Endometrial microvascular endothelial cells (primary cell): Measurements from ENCODE around the gene DHX35. TPM values are rescaled to one million over a fixed set of nuclear protein-coding genes. Genes with fewer than 3 reads are reported as not detected.

Experiments
- in situ Hi-C: cut with HindIII; loops from 2 replicates; pipeline ENCODE4 v1.10.0; 2017; ENCODE audit warnings: low sequenced_read_pairs, low pct_unique_long_range_greater_than_20kb; ENCODE audit errors: inconsistent ontology term
- total RNA-seq: library from RNA; depleted of rRNA; stranded (reverse); fragments of >200 nt; gene quantifications from one replicate; pipeline ENCODE4 v1.2.3, GENCODE V29; 2015; ENCODE audit errors: inconsistent ontology term

DHX35 gene, protein sequence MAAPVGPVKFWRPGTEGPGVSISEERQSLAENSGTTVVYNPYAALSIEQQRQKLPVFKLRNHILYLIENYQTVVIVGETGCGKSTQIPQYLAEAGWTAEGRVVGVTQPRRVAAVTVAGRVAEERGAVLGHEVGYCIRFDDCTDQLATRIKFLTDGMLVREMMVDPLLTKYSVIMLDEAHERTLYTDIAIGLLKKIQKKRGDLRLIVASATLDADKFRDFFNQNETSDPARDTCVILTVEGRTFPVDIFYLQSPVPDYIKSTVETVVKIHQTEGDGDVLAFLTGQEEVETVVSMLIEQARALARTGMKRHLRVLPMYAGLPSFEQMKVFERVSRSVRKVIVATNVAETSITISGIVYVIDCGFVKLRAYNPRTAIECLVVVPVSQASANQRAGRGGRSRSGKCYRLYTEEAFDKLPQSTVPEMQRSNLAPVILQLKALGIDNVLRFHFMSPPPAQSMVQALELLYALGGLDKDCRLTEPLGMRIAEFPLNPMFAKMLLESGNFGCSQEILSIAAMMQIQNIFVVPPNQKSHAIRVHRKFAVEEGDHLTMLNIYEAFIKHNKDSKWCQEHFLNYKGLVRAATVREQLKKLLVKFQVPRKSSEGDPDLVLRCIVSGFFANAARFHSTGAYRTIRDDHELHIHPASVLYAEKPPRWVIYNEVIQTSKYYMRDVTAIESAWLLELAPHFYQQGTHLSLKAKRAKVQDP
- 11.2 TPM for total RNA-seq

DNA sequence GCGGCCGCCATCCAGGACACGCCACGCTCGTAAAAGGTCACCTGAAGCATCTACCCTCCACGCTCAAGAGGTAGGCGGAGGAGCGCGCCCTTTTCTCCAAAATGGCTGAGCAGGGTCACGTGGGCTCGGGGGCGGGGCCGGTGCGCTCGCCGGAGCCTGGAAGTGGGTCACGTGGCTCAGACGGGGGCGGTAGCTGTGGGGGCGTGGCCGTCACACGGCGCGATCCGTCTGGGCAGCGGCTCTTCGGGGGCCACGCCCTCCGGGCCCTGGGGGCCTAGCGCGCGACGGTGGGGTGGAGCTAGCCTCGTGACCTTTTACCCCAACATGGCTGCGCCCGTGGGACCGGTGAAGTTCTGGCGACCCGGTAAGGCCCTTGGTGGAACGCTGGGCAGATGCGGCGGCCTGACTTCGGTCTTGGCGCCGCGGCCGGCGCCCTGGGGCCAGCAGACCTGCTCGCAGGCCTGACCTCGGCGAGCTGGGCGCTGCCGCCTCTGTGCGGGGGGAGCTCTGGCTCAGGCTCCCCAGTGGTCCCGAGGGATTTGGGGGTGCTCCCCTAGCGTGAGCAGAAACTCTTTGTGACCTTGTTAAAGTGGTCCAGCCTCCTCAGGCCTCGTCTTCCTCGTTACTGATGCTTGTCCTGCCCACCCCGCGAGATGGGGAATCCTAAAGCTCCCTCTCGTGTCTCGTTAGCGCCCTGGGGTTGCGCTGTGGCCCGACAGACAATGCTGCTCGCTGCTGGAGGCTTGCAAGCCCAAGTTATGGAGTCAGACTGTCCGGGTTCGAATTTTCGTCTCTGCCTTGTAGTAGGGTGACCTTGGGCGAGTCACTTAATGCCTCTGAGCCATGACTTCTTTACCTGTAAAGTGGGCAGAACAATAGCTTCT, at the start of gene DHX35:
Gene DHX35 (plus strand): TSS at position 301 of the 884 bp plus-strand sequence. CDS start 24 bp downstream, at position 325.
- in situ Hi-C loops, result no loop called here

DNA sequence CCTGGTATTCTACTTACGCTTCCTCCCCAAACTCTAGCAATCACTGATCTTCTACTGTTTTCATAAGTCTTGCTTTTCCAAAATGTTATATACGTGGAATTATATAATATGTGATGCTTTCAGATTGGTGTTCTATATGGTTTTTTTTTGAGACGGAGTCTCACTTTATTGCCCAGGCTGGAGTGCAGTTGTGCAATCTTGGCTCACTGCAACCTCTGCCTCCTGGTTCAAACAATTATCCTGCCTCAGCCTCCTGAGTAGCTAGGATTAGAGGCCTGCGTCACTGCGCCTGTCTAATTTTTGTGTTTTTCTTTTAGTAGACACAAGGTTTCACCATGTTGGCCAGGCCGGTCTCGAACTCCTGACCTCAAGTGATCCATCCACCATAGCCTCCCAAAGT, 46.8 kb upstream of the DHX35 start:
- in situ Hi-C loops, result no loop called here

DNA sequence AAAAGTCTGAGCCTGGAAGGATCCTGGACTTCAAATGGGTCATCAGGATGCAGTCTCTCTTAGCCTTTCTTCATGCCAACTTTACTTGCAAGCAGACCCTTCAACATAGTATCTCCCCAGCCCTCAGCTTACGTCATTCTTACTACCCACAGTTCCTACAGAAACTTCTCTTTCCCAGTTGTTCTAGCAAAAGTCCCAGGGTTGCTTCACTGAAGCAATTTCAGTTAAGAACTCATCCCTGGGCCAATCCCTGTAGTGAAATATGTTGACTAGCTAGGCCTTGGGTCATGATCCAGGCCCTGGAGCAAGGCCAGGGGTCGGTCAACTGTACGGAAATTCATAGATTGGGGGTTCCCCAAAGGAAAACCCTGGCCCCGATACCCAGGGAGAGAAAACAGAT, 44.5 kb upstream of the DHX35 start:
- in situ Hi-C loops, result no loop called here

DNA sequence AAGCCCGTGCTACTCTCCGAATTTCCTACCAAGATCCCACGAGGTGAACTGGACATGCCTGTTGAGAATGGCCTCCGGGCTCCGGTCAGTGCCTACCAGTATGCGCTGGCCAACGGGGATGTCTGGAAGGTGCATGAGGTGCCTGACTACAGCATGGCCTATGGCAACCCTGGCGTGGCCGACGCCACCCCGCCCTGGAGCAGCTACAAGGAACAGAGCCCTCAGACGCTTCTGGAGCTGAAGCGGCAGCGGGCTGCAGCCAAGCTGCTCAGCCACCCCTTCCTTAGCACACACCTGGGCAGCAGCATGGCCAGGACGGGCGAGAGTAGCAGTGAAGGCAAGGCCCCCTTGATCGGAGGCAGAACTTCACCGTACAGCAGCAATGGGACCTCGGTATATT, 44.0 kb upstream of the DHX35 start:
- in situ Hi-C loops, result no loop called here

DNA sequence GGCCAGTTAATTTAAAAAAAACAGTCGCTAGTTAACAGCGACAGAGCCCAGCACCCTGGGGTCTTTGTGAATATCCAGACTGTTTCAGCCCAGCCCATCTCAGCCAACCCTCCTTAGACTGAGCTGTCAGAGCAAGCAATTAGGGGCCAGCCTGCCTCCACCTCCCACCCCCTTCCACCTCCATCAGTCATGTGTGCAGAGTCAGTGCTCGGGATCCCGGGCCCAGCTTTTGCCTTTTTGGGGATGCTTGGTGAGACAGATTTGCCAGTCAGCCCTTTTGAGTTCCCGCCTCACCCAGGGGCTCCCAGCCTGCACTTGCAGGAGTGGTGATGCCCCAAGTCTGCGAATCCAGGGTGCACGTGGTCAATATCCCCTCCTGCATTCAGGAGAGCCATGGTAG, 42.5 kb upstream of the DHX35 start:
- in situ Hi-C loops, result no loop called here

DNA sequence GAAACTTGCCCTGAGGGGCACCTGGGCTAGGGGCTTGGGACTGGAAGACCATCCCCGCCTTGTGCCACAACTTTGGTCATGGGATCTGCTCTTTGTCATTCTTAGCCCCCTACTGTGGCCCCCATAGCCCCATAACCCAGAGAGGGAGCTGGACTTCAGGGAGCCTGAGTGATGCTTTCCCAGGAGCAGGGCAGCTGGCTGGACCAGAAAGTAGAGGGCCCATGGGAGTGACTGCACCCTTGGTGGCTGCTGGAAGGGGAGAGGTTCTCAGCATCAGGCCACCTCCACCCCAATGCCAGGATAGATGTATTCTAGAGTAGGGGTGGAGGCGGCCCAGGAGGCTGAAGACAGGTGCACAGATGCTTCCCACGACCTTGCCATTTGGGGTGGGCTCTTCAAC, 41.7 kb upstream of the DHX35 start:
- in situ Hi-C loops, result no loop called here

DNA sequence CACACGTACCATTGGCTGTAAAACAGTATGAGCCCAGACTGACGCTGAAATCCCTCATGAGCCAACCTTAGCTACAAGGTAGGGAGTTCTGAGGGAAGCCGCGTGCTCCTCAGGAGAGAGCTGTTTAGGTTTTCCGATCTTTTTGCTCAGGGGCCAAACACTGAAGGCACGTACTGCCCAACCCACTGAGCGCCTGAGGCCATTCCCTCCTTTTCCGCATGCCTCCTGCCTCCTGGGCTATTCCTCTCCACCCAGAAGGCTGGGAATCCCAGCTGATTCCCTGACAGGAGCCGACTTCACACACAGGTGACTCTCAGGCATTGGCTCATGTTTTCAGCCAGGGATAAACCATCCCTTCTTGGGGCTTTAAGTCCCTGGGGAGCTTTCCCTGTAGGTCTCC, 41.3 kb upstream of the DHX35 start:
- in situ Hi-C loops, result no loop called here

DNA sequence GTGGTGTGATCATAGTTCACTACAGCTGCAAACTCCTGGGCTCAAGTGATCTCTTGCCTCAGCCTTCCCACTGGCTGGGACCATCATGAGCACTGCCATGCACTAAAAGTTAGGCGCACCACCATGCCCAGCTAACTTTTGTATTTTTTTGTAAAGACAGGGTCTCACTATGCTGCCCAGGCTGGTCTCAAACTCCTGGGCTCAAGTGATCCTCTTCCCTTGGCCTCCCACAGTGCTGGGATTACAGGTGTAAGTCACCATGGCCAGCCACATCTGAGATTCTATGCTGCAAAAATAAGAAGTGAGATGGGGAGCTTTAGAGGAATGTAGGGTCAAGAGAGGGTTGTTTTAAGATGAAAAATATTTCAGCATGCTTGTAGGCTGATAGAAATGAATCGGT, 37.4 kb upstream of the DHX35 start:
- in situ Hi-C loops, result no loop called here

DNA sequence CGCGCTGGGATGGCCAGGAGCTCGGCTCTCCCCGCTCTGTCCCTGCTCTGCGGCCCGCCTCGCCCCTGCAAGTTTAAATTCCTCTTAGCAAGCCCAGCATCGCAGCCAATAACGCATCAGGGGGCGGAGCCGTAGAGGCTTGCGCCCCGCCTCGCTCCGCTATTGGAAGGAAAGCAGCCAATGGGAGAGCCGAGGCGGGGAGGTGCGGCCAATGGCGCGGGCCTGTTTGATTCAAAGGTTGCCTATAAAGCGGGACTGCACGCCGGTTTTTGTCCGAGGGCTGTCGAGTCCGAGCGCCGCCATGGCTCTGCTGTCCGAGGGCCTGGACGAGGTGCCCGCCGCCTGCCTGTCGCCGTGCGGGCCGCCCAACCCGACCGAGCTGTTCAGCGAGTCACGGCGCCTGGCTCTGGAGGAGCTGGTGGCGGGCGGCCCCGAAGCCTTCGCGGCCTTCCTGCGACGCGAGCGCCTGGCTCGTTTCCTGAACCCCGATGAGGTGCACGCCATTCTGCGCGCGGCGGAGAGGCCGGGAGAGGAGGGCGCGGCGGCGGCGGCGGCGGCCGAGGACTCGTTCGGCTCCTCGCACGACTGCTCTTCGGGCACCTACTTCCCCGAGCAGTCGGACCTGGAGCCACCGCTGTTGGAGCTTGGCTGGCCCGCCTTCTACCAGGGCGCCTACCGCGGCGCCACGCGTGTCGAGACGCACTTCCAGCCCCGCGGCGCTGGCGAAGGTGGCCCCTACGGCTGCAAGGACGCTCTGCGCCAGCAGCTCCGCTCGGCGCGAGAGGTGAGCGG, 35.8 kb upstream of the DHX35 start, which contains the start of gene FAM83D:
Gene FAM83D (plus strand): TSS at position 276 of the 792 bp plus-strand sequence. CDS start 26 bp downstream, at position 302.
- in situ Hi-C loops, result no loop called here

DNA sequence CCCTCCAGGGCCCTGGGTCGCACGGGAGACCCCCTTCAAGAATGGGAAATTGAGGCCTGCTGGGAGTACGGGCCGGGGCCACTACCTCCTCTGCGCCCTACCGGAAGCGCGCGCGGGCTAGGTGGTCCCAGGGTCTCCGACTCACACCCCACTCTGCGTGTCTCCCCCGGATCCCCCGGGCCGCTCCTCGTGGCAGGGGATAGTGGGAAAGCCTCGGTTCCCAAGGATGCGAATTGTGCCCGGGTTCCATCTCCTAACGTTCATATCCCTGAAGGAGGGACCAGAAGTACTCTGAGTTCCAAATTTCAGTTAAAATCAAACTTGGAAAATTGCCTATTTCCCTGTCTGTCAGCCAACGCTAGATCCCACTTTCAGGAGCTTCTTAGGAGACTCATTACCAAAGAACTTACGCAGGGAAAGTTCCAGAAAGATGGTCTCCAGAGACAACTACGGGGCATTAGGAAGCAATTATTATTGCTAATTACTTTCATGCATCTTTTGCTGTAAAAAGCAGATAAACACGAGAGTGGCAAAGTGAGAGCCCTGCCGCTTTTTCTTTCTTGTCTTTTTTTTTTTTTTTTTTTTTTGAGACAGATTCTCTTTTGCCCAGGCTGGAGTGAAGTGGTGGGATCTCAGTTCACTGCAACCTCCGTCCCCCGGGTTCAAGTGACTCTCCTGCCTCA, 35.1 kb upstream of the DHX35 start:
- in situ Hi-C loops, result no loop called here

DNA sequence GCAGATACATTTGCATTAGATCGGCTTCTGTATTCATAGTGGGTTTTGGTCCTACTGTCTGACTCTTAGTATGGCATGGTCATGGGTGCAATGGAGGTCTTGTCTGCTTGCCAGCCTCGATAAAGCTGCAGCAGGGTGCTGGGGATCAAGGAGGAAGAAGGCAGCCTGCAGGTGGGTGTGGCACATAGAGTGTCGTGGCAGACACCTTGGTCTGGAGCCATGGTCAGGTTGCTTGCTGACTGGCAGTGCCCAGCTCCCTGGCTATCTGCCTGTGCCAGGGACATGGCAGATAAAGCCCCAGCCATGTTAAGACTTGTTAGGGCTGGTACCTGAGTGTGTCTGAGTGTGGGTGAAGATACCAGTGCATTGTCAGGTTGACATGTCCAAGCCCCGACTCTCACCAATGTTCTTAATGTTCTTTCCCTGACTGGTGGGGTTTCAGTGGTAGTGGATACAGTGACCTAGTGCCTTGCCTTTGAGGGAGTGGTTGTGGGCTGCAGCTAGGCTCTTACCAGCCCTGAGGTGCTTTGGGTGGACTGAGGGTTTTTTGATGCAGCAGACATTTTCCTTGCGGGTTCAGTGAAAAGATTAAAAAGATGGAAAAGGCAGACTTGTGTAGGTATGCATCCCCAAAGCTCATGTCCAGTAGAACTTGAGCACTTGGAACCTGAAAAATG, 34.1 kb upstream of the DHX35 start:
- in situ Hi-C loops, result no loop called here

DNA sequence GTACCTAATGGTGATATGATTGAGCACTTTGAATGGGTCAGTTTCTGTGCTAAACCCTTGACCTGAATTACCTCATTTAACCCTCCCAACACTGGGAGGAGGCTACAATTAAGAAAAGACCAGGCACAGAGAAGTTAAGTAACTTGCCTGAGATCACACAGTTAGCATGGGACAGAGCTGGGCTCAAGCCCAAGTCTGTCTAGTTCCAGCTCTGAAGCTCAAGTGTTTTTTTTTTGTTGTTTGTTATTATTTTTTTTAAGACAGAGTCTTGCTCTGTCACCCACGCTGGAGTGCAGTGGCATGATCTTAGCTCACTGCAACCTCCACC, 31.9 kb upstream of the DHX35 start:
- in situ Hi-C loops, result no loop called here

DNA sequence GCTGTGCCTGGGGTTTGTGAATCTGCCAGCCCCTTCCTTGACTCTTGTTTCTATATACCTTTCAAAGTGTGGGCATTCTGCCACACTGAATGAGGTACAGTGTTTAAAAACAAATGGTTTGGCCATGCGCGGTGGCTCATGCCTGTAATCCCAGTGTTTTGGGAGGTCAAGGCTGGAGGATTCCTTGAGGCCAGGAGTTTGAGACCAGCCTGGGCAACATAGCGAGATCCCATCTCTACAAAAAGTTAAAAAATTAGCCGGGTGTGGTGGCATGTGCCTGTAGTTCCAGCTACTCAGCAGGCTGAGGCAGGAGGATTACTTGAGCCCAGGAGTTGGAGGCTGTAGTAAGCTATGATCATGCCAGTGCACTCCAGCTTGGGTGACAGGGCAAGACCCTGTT, 30.2 kb upstream of the DHX35 start:
- in situ Hi-C loops, result no loop called here

DNA sequence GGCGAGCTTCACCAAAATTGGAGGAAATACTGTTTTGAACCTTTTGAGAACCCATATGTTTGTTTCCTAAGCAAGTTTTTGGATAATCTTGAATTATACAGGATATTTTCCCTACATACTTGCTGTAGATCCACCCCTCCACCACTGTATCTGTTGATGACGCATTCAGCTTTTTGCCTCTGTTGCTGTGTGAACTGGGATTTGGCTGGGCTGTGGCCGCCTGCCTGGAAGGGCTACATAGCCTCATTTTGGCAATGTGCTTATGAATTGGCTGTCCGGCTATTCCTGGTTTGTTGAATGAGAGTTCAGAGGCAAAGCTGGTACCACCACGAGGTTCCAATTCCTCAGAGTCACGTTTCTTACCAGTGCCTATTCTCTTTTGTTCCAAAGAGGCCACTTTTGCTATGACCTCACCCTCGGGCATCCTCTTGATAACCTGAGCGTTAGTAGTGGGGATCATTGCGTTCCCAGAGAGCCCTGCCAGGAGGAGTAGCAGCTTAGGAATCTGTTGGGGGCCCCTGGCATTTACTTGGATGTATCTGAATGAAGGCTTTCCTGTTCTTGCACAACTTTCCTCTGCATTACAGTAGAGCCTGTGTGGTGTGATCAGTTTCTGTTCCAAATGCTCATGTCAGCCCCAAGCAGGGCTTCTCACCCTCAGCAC, 29.6 kb upstream of the DHX35 start:
- in situ Hi-C loops, result no loop called here

DNA sequence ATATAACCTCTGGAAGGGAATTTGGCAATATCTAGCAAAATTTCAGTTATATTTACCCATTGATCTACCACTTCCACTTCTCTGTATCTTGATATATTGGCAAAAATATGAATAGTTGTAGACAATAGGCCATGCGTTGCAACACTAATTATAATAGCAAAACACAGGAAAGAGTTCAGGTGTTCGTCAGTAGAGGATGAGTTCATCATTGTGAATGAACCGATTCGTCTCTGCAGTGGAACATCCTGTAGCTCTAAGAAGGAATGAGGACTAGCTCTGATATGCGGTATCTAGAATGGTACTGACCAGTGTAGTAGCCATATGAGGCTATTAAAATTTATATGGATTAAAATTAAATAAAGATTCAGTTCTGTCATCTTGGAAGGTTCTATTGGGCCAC, 27.6 kb upstream of the DHX35 start:
- in situ Hi-C loops, result no loop called here

DNA sequence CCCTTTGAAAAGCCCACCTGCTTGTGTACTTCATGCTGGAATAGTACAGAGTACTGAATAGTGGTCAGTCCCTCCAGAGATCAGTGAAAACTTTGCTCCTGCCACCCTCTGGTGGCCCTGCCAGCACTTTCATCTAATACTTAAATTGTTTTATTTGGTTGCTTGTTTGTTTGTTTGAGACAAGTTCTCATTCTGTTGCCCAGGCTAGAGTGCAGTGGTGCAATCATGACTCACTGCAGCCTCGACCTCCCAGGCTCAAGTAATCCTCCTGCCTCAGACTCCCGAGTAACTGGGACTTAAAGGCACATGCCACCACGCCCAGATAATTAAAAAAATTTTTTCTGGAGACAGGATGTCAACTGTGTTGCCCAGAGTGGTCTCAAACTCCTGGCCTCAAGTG, 26.9 kb upstream of the DHX35 start:
- in situ Hi-C loops, result no loop called here

DNA sequence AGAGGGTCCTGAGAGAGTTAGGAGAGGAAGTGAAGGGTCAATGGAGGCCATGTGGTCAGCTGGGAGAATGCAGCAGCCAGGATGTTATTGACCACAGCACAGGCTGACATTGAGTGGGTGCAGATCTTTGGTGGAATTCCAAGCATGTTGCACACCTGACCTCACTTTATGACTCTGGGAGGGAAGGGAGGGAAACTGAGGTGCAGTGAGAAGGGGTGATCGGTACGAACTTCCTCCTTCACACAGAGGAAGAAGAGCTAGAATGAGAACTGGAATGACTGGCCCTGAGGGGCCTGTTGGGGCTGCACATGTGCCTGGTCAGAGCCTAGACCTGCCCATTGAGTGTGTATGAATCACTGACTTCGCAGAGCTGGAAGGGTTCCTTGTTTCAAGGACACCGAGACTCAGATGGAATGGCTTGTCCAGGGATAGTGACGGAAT, 26.2 kb upstream of the DHX35 start:
- in situ Hi-C loops, result no loop called here
